ENCODE measurements around the gene RFXANK.

DNA sequence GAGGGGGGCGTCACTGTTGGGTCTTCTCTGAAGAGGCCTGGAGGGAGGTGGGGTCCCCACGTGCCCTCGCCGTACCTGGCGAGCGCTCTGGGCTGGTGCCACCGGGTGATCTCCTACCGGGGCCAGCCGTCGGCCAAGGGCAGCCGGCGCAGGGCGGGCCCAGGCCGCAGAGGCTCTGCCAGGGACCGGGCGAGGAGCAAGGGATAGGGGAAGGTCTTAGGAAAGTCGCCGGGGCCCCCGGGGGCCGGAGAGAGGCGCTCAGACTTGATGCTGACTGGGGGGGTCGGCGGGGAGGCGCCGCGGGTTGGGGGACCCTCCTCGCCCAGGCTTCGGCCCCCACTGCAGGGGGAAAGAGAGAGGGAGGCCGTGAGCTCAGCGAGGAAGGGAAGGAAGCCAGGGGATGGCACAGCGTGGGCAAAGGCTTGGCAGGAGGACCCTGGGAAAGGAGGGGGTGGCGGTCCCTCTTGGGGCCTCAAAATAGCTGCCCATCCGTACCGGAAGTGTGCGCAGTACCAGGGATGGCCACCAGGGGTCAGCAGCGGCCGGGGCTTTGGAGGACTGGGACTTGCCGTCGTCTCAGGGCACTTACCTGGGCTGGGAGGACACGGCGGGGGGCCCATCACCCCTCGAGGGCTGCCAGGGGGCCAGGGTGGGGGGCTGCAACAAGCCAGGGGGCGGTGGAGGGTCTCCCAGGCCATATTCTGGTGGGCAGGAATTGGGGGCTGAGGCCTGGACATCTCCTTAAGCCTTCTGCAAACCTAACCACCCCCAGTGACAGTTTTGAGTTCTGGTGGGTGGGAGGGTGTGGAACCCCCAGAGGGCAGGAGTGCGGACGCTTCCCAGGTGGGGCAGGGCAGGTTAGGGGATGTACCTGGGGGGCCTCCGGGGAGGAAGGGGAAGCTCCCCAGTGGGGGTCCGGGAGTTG lies 46.1 kb upstream of the RFXANK start:
- no peak for TF ChIP-seq POLR2A (IDR thresholded peaks at IDR 0.05; ENCODE audit: low read length)
- TF ChIP-seq MAX (IDR thresholded peaks at IDR 0.05), result no peak
- TF ChIP-seq ESRRA (IDR thresholded peaks at IDR 0.05; ENCODE audit: borderline replicate concordance, low read length), result no peak
- TF ChIP-seq CTCF (IDR thresholded peaks at IDR 0.05), result peak; percentile 65
- no peak for TF ChIP-seq KDM1A (IDR thresholded peaks at IDR 0.05; ENCODE audit: low read depth)
- TF ChIP-seq FOSL2 (IDR thresholded peaks at IDR 0.05), result no peak
- no peak for TF ChIP-seq FOSL2 (CRISPR knock-in tag; IDR thresholded peaks at IDR 0.05)
- no peak for TF ChIP-seq HDAC2 (IDR thresholded peaks at IDR 0.05)
- no peak for TF ChIP-seq MAZ (IDR thresholded peaks at IDR 0.05; ENCODE audit: borderline replicate concordance, low read depth, low read length)
- TF ChIP-seq NR3C1 (IDR thresholded peaks at IDR 0.05), result no peak
- TF ChIP-seq CBX8 (IDR thresholded peaks at IDR 0.05), result no peak
